NCI-H2196 treated with DMSO at 0.1 percent for 48 hours (cell line): ENCODE measurements around the gene PAQR5.

Experiments used
- DNase-seq: peaks from one replicate; lab custom pipeline; 2025; ENCODE audit not compliant: unreplicated experiment; lab: John Stamatoyannopoulos, UW

The PAQR5 gene

DNA sequence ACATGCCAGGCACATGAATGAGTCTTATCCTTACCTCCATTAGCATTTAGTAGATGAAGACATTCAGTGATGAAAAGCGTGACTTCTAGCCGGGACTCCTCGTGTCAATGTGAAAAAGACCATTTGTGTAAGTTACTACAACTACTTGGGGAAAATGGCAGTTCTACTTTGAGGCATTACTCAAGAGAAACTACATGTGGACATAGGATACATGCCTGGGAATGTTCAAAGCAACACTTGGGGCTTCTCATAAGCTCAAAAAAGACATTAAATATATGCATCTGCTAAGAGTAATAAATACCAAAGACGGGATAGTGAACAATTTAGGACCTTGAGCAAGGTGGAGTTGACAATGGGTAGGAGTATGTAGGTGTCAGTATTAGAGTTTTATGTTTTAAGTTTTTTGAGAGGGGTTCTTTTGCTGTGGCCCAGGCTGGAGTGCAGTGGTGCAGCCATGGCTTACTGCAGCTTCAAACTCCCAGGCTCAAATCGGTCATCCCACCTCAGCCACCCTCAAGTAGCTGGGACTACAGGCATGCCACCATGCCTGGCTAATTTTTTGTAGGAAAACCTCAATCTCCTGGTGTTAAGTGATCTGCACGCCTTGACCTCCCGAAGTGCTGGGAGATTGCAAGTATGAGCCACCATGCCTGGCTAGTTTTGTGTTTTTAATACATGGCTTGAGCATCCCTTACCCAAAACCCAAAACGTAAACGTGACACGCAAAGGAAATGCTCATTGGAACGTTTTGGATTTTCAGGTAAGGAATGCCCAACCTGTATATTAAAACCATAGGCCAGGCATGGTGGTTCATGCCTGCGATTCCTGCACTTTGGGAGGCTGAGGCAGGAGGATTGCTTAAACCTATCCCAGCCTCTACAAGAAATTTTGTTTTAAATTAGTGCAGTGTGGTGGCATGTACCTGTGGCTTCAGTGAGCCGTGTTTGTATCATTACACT, 157.8 kb downstream of the PAQR5 start:
- DNase-seq = no peak
